HG03095 (cell line): ENCODE results near the gene RSRC1.

Source experiments
- ATAC-seq: cut with Tn5 transposase; IDR thresholded peaks from one replicate; pipeline ENCODE4 v1.9.1; 2021; ENCODE audit warnings: moderate library complexity; ENCODE audit not compliant: unreplicated experiment

RSRC1 gene

GRCh38 chr3:158569794-158570193, 459.9 kb downstream of the RSRC1 start:
- no peak for ATAC-seq

GRCh38 chr3:158570999-158571702, 461.3 kb downstream of the RSRC1 start, which contains the start of gene MLF1:
Gene MLF1 (plus strand): TSS chr3:158571194. CDS start chr3:158571301, 107 bp downstream.
- peak; percentile 100 for ATAC-seq

- no peak for ATAC-seq
Measured at GRCh38 chr3:158571969-158572765, 462.3 kb downstream of the RSRC1 start.

- ATAC-seq: no peak
Measured at GRCh38 chr3:158572766-158573060, 462.8 kb downstream of the RSRC1 start.

GRCh38 chr3:158573714-158574113, 463.8 kb downstream of the RSRC1 start:
- ATAC-seq: no peak

GRCh38 chr3:158574646-158575045, 464.8 kb downstream of the RSRC1 start:
- ATAC-seq: no peak

- no peak for ATAC-seq
Measured at GRCh38 chr3:158590223-158590622, 480.3 kb downstream of the RSRC1 start.
